Measurements from ENCODE around the gene KIAA1191. TPM values are rescaled to one million over a fixed set of nuclear protein-coding genes. Genes with fewer than 3 reads are reported as not detected.

KIAA1191 gene
- total RNA-seq, 2 experiments from 2014 or later: 33.3 to 41.2 TPM

GRCh38 chr5:176407456-176408251, 46.1 kb upstream of the KIAA1191 start:
- H3K9me2 ChIP-seq (ENCODE audit: insufficient read depth, low read length): no peaks in the 10 kb centered on the region
- H3K4me1 ChIP-seq (ENCODE audit: insufficient read depth, low read length, poor library complexity, severe bottlenecking): peaks cover 6% of the 10 kb centered on the region
- CTCF ChIA-PET (ENCODE audit: unreplicated experiment): interaction anchor here (1.3 kb wide), 1 partner anchor 88 kb away, joined by 3 read pairs; no protein-coding TSS in a partner anchor
- TF ChIP-seq EZH2phosphoT487 (IDR thresholded peaks at IDR 0.05; ENCODE audit: borderline replicate concordance, low read depth, low read length): no peak
- TF ChIP-seq, protein P1, sequence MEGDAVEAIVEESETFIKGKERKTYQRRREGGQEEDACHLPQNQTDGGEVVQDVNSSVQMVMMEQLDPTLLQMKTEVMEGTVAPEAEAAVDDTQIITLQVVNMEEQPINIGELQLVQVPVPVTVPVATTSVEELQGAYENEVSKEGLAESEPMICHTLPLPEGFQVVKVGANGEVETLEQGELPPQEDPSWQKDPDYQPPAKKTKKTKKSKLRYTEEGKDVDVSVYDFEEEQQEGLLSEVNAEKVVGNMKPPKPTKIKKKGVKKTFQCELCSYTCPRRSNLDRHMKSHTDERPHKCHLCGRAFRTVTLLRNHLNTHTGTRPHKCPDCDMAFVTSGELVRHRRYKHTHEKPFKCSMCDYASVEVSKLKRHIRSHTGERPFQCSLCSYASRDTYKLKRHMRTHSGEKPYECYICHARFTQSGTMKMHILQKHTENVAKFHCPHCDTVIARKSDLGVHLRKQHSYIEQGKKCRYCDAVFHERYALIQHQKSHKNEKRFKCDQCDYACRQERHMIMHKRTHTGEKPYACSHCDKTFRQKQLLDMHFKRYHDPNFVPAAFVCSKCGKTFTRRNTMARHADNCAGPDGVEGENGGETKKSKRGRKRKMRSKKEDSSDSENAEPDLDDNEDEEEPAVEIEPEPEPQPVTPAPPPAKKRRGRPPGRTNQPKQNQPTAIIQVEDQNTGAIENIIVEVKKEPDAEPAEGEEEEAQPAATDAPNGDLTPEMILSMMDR (conservative IDR thresholded peaks at IDR 0.05; ENCODE audit: low read length): no peak
- H3K79me2 ChIP-seq (ENCODE audit: insufficient read depth, low read depth, low read length): no peaks in the 10 kb centered on the region
- H4K20me1 ChIP-seq (ENCODE audit: insufficient read depth, low read length): no peaks in the 10 kb centered on the region
- H3K36me3 ChIP-seq (ENCODE audit: insufficient read depth, low read length): peaks cover 22% of the 10 kb centered on the region; the same call in 1 of the 2 replicates
- intact Hi-C loops (cut with micrococcal nuclease; ENCODE audit: unreplicated experiment): no loop called here
- no peak for DNase-seq (ENCODE audit: low spot score)
- no TSS peak for BruUV-seq (replicated peaks)
- no peaks in the 10 kb centered on the region for H3K9me3 ChIP-seq (ENCODE audit: low read length)
- H3K4me2 ChIP-seq (ENCODE audit: low read length): no peak overlapping the region
- no peak overlapping the region for H2AFZ ChIP-seq (ENCODE audit: low read length)
- H3K27ac ChIP-seq (ENCODE audit: low read depth, low read length, poor library complexity, severe bottlenecking): no peak overlapping the region
- POLR2A ChIA-PET: interaction anchor here (0.6 to 0.7 kb wide), 3 partner anchors 36 to 251 kb away, joined by 3 to 4 read pairs (median 3); partner anchors contain the start of gene KIAA1191
- H3K4me3 ChIP-seq (ENCODE audit: low read depth, low read length, poor library complexity, severe bottlenecking): no peak overlapping the region

DNA sequence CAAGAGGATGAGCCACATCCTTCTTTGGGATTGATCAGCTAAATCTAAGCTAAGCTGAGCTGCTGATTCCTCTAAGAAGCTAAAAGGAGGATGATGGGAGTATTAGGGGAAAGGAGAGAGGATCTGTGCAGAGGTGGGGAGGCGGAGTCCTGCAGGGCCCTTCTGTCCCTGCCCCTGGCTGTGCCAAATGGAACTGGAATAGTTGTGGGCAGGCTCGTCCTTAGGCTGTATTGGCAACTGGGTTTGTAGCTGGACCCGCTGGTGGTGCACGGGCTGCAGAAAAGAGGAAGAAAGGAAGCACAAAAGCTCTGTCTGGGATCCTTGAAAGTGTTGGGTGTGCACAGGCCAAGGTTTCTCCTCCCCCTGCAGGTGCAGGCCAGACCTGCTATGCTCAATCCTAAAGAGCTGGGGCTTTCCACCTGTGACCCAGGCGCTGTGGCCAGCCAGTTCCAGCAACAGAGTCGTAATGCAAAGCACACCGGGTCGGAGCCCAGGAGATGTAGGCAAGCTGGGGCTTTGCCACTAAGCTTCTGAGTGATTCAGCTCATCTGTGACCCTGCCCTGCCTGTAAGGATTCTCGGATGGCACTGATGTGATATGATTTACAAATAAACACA, 45.0 kb upstream of the KIAA1191 start:
- Histone ChIP-seq H3K9me3 (ENCODE audit: low read length) (no peaks in the 10 kb centered on the region), H3K27ac (ENCODE audit: low read depth, low read length, poor library complexity, severe bottlenecking) (no peak overlapping the region), H3K36me3 (ENCODE audit: insufficient read depth, low read length) (peaks cover 22% of the 10 kb centered on the region; the same call in 1 of the 2 replicates), H4K20me1 (ENCODE audit: insufficient read depth, low read length) (no peaks in the 10 kb centered on the region), H3K9me2 (ENCODE audit: insufficient read depth, low read length) (no peaks in the 10 kb centered on the region), H3K4me2 (ENCODE audit: low read length) (no peak overlapping the region), H3K4me1 (ENCODE audit: insufficient read depth, low read length, poor library complexity, severe bottlenecking) (peaks cover 6% of the 10 kb centered on the region), H3K4me3 (ENCODE audit: low read depth, low read length, poor library complexity, severe bottlenecking) (no peak overlapping the region), H2AFZ (ENCODE audit: low read length) (no peak overlapping the region), H3K79me2 (ENCODE audit: insufficient read depth, low read depth, low read length) (no peaks in the 10 kb centered on the region)
- no TSS peak for BruUV-seq (replicated peaks)
- TF ChIP-seq EZH2phosphoT487 (IDR thresholded peaks at IDR 0.05; ENCODE audit: borderline replicate concordance, low read depth, low read length): no peak
- TF ChIP-seq, protein P1 (conservative IDR thresholded peaks at IDR 0.05; ENCODE audit: low read length): no peak
- intact Hi-C loops (cut with micrococcal nuclease; ENCODE audit: unreplicated experiment): no loop called here
- POLR2A ChIA-PET: interaction anchor here (0.5 to 0.6 kb wide), 2 partner anchors 54 to 137 kb away, joined by 4 read pairs; no protein-coding TSS in a partner anchor
- no peak for DNase-seq (ENCODE audit: low spot score)
- CTCF ChIA-PET (ENCODE audit: unreplicated experiment): interaction anchor here (0.9 to 1.3 kb wide), 2 partner anchors 30 to 87 kb away, joined by 3 to 5 read pairs; no protein-coding TSS in a partner anchor
